H9 (cell line): ENCODE data around the gene CA9. TPM values are rescaled to one million over a fixed set of nuclear protein-coding genes. Genes with fewer than 3 reads are reported as not detected.
A peak's percentile ranks its signal among the peaks of the same experiment; 100 is the strongest.

ENCODE experiments used
- DNase-seq: peaks from one replicate; pipeline ENCODE4 v3.0.0-alpha.2; 2017
- H2AFZ ChIP-seq: one replicate; pipeline ENCODE4 v1.6.1; 2013; ENCODE audit warnings: mild to moderate bottlenecking, low read length, control low read depth, moderate library complexity
- H2AK5ac ChIP-seq: 2 replicates; pipeline ENCODE4 v1.6.1; 2013; ENCODE audit warnings: low read length, control low read depth, mixed read lengths; ENCODE audit not compliant: insufficient read length
- H2BK120ac ChIP-seq: one replicate; pipeline ENCODE4 v1.6.1; 2013; ENCODE audit warnings: low read depth, mild to moderate bottlenecking, low read length, control low read depth, inconsistent platforms; ENCODE audit not compliant: poor library complexity, severe bottlenecking
- H2BK12ac ChIP-seq: 2 replicates; pipeline ENCODE4 v1.6.1; 2013; ENCODE audit warnings: low read length, control low read depth, mixed read lengths, low read depth; ENCODE audit not compliant: insufficient read length
- H2BK15ac ChIP-seq: 2 replicates; pipeline ENCODE4 v1.6.1; 2013; ENCODE audit warnings: low read depth, low read length, control low read depth
- H2BK20ac ChIP-seq: one replicate; pipeline ENCODE4 v1.6.1; 2013; ENCODE audit warnings: low read depth, mild to moderate bottlenecking, low read length, control low read depth, inconsistent platforms; ENCODE audit not compliant: poor library complexity, severe bottlenecking
- H2BK5ac ChIP-seq: 2 replicates; pipeline ENCODE4 v1.6.1; 2013; ENCODE audit warnings: low read length, control low read depth, mixed read lengths; ENCODE audit not compliant: insufficient read length
- H3K14ac ChIP-seq: 2 replicates; pipeline ENCODE4 v1.6.1; 2013; ENCODE audit warnings: low read length, control low read depth; ENCODE audit not compliant: insufficient read depth
- H3K18ac ChIP-seq: 2 replicates; pipeline ENCODE4 v1.6.1; 2013; ENCODE audit warnings: low read depth, mild to moderate bottlenecking, mixed read lengths, low read length, control low read depth; ENCODE audit not compliant: insufficient read length
- H3K23ac ChIP-seq: 2 replicates; pipeline ENCODE4 v1.6.1; 2013; ENCODE audit warnings: low read length, control low read depth, mixed read lengths, low read depth; ENCODE audit not compliant: insufficient read length
- H3K23me2 ChIP-seq: 2 replicates; pipeline ENCODE4 v1.6.1; 2013; ENCODE audit warnings: low read depth, mild to moderate bottlenecking, mixed read lengths, low read length, control low read depth; ENCODE audit not compliant: insufficient read length, poor library complexity, severe bottlenecking
- H3K27ac ChIP-seq: 2 replicates; pipeline ENCODE4 v1.5.1; 2013; ENCODE audit warnings: low read length, control low read depth, mixed read lengths, low read depth; ENCODE audit not compliant: insufficient read length
- H3K27me3 ChIP-seq: 2 replicates; pipeline ENCODE4 v1.6.1; 2013; ENCODE audit warnings: low read length, control low read depth, inconsistent platforms; ENCODE audit not compliant: insufficient read depth
- H3K4ac ChIP-seq: 2 replicates; pipeline ENCODE4 v1.6.1; 2013; ENCODE audit warnings: low read depth, mild to moderate bottlenecking, control low read depth, inconsistent platforms, low read length, moderate library complexity
- H3K4me1 ChIP-seq: 2 replicates; pipeline ENCODE4 v1.6.1; 2013; ENCODE audit warnings: low read length, control low read depth, inconsistent platforms; ENCODE audit not compliant: insufficient read depth
- H3K4me2 ChIP-seq: 2 replicates; pipeline ENCODE4 v1.6.1; 2013; ENCODE audit warnings: low read length, control low read depth, mixed read lengths; ENCODE audit not compliant: insufficient read length, insufficient read depth
- H3K56ac ChIP-seq: 2 replicates; pipeline ENCODE4 v1.6.1; 2013; ENCODE audit warnings: low read depth, mild to moderate bottlenecking, mixed read lengths, low read length, control low read depth; ENCODE audit not compliant: insufficient read length
- H3K79me1 ChIP-seq: 2 replicates; pipeline ENCODE4 v1.6.1; 2013; ENCODE audit warnings: low read depth, mild to moderate bottlenecking, moderate library complexity, low read length, control low read depth, inconsistent platforms; ENCODE audit not compliant: insufficient read depth, poor library complexity, severe bottlenecking
- H3K79me2 ChIP-seq: 2 replicates; pipeline ENCODE4 v1.6.1; 2013; ENCODE audit warnings: low read length, control low read depth, inconsistent platforms; ENCODE audit not compliant: insufficient read depth
- H3K9ac ChIP-seq: 2 replicates; pipeline ENCODE4 v1.6.1; 2013; ENCODE audit warnings: low read length, control low read depth, mixed read lengths; ENCODE audit not compliant: insufficient read length; ENCODE audit errors: extremely low read depth
- H3K9me3 ChIP-seq: one replicate; pipeline ENCODE4 v1.6.1; 2013; ENCODE audit warnings: low read depth, low read length, inconsistent platforms; ENCODE audit not compliant: control insufficient read depth
- H3T11ph ChIP-seq: one replicate; pipeline ENCODE4 v1.6.1; 2013; ENCODE audit warnings: mild to moderate bottlenecking, low read length, control low read depth, inconsistent platforms
- H4K20me1 ChIP-seq: one replicate; pipeline ENCODE4 v1.6.1; 2013; ENCODE audit not compliant: control insufficient read depth, insufficient read length, insufficient read depth
- H4K5ac ChIP-seq: 2 replicates; pipeline ENCODE4 v1.6.1; 2013; ENCODE audit warnings: low read depth, mild to moderate bottlenecking, mixed read lengths, low read length, control low read depth; ENCODE audit not compliant: insufficient read length
- H4K8ac ChIP-seq: replicated peaks from 2 replicates; pipeline ENCODE4 v1.6.1; 2013; ENCODE audit warnings: low read length, control low read depth, mixed read lengths, low read depth; ENCODE audit not compliant: insufficient read length
- H4K91ac ChIP-seq: 2 replicates; pipeline ENCODE4 v1.6.1; 2013; ENCODE audit warnings: low read depth, mild to moderate bottlenecking, moderate library complexity, mixed read lengths, low read length, control low read depth; ENCODE audit not compliant: insufficient read length
- H3K27ac Mint-ChIP-seq, 3 experiments: 2 replicates in 2 of 3; 3 replicates in 1 of 3; pipeline ENCODE4 v1.8.0; 2020 to 2021; ENCODE audit warnings: mixed read lengths in 3 of 3, mild to moderate bottlenecking in 1 of 3, moderate library complexity in 1 of 3
- H3K27me3 Mint-ChIP-seq: 2 replicates; pipeline ENCODE4 v1.8.0; 2021; ENCODE audit warnings: low read depth, mild to moderate bottlenecking, moderate library complexity, mixed read lengths
- H3K36me3 Mint-ChIP-seq, 3 experiments: 2 replicates in 2 of 3; 3 replicates in 1 of 3; pipeline ENCODE4 v1.8.0; 2020 to 2021; ENCODE audit warnings: low read depth in 3 of 3, mixed read lengths in 3 of 3; ENCODE audit not compliant: insufficient read depth in 1 of 3
- H3K4me1 Mint-ChIP-seq, 2 experiments: 2 replicates each; pipeline ENCODE4 v1.8.0; 2020; ENCODE audit warnings: mixed read lengths in 2 of 2
- H3K4me3 Mint-ChIP-seq, 2 experiments: 2 replicates in 1 of 2; 3 replicates in 1 of 2; pipeline ENCODE4 v1.8.0; 2020 to 2021; ENCODE audit warnings: mild to moderate bottlenecking in 2 of 2, mixed read lengths in 2 of 2, moderate library complexity in 1 of 2
- H3K9me3 Mint-ChIP-seq, 2 experiments: 2 replicates in 1 of 2; 3 replicates in 1 of 2; pipeline ENCODE4 v1.8.0; 2020; ENCODE audit warnings: mild to moderate bottlenecking in 2 of 2, mixed read lengths in 2 of 2, moderate library complexity in 1 of 2
- WGBS: extraction: QIAGEN DNeasy Blood & Tissue Kit; methylation state at CpG from one replicate; pipeline ENCODE4 v1.1.7; 2013; ENCODE audit warnings: missing lambda C conversion rate, low lambda C conversion rate, mixed read lengths; ENCODE audit not compliant: insufficient read length; ENCODE audit errors: extremely low coverage; 5-methylcytosine and 5-hydroxymethylcytosine counted together
- total RNA-seq: library from RNA; stranded (reverse); gene quantifications from 2 replicates; pipeline ENCODE4 v1.2.1, GENCODE V29; 2021
- TF ChIP-seq, protein P1 (sequence below): fragments of 200-600 bp; sonication (generic); conservative IDR thresholded peaks from 3 replicates; pipeline ENCODE4 v1.8.0; 2021; ENCODE audit warnings: antibody characterized with exemption, mild to moderate bottlenecking

The CA9 gene
- total RNA-seq, 1 experiment from 2014 or later = 0.94 TPM

DNA sequence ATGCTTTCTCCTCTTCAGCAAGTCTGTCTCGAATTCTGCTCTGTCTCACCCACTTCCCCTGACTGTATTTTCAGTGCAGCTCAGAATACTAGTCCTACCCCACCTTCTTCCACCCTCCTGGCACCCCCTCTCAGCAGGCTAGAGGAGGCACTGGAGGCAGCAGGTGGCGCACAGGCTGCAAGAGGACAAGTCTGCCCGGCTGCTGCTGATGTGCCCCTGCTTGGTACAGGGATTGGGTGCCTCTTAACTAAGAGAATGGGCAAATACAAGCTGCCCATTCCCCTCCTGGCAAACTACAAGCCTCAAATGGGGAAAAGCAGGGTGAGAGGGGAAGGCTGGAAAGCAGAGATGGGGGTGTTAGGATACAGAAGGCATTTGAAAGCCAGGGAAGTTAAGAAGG is 53.2 kb downstream of the CA9 start:
- Histone ChIP-seq H3K4ac (no peak overlapping the region), H3T11ph (no peak overlapping the region), H2BK120ac (no peak overlapping the region), H4K8ac (no peak overlapping the region), H2BK12ac (peak overlapping the region; percentile 17), H3K9ac (peak overlapping the region; percentile 6), H2AK5ac (peak overlapping the region; percentile 25), H3K27ac (no peak overlapping the region), H4K20me1 (no peaks in the 10 kb centered on the region), H4K91ac (no peak overlapping the region), H2AFZ (no peak overlapping the region), H3K4me1 (peaks cover 25% of the 10 kb centered on the region; the same call in 1 of the 2 replicates), H2BK15ac (no peak overlapping the region), H3K79me2 (peaks cover 6% of the 10 kb centered on the region), H3K27me3 (no peaks in the 10 kb centered on the region), H3K9me3 (no peaks in the 10 kb centered on the region), H3K79me1 (no peaks in the 10 kb centered on the region), H3K4me2 (no peak overlapping the region), H3K14ac (no peak overlapping the region; the same call in 1 of the 2 replicates), H3K23ac (no peak overlapping the region), H2BK5ac (no peak overlapping the region), H4K5ac (no peak overlapping the region), H3K56ac (no peak overlapping the region), H2BK20ac (no peak overlapping the region), H3K23me2 (peaks cover 3% of the 10 kb centered on the region), H3K18ac (peak overlapping the region; percentile 50)
- Mint-ChIP-seq H3K27ac (peak overlapping the region in 2 of 3 experiments; percentile 41 to 83; a peak in 3 of 7 replicates), H3K9me3 (no peaks in the 10 kb centered on the region), H3K4me3 (peak overlapping the region in 1 of 2 experiments; percentile 56; a peak in 1 of 5 replicates), H3K27me3 (no peaks in the 10 kb centered on the region), H3K36me3 (peaks cover 15 to 38% (median 31%) of the 10 kb centered on the region in 3 experiments; a peak in 6 of 7 replicates), H3K4me1 (peaks cover 6 to 7% of the 10 kb centered on the region in 2 experiments; a peak in 3 of 4 replicates)
- WGBS = no CpG with 5 or more reads among the region's 3 CpGs
- TF ChIP-seq, protein P1, sequence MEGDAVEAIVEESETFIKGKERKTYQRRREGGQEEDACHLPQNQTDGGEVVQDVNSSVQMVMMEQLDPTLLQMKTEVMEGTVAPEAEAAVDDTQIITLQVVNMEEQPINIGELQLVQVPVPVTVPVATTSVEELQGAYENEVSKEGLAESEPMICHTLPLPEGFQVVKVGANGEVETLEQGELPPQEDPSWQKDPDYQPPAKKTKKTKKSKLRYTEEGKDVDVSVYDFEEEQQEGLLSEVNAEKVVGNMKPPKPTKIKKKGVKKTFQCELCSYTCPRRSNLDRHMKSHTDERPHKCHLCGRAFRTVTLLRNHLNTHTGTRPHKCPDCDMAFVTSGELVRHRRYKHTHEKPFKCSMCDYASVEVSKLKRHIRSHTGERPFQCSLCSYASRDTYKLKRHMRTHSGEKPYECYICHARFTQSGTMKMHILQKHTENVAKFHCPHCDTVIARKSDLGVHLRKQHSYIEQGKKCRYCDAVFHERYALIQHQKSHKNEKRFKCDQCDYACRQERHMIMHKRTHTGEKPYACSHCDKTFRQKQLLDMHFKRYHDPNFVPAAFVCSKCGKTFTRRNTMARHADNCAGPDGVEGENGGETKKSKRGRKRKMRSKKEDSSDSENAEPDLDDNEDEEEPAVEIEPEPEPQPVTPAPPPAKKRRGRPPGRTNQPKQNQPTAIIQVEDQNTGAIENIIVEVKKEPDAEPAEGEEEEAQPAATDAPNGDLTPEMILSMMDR = no peak
- peak; percentile 53 for DNase-seq
